Pulmonary artery endothelial cell (primary cell): ENCODE measurements around the gene FKBP1C. TPM values are rescaled to one million over a fixed set of nuclear protein-coding genes. Genes with fewer than 3 reads are reported as not detected.
"Not testable (repeated sequence)": the region's sequence is repeated elsewhere in the genome, so short reads cannot be mapped to it uniquely, and the experiment has no call there.

Experiments used
- DNase-seq: peaks from one replicate; pipeline ENCODE4 v3.0.0-alpha.2; 2011; ENCODE audit warnings: low read depth, low spot score
- total RNA-seq: library from RNA; depleted of rRNA; stranded (reverse); fragments of >200 nt; gene quantifications from 2 replicates; pipeline ENCODE4 v1.2.3, GENCODE V29; 2014

Gene FKBP1C
- total RNA-seq: 0.40 and 1.8 TPM in 2 replicates

GRCh38 chr6:63211343-63211742 lies at the start of gene FKBP1C:
Gene FKBP1C, plus strand, starts transcription at chr6:63211469.
- not testable (repeated sequence) for DNase-seq

DNA sequence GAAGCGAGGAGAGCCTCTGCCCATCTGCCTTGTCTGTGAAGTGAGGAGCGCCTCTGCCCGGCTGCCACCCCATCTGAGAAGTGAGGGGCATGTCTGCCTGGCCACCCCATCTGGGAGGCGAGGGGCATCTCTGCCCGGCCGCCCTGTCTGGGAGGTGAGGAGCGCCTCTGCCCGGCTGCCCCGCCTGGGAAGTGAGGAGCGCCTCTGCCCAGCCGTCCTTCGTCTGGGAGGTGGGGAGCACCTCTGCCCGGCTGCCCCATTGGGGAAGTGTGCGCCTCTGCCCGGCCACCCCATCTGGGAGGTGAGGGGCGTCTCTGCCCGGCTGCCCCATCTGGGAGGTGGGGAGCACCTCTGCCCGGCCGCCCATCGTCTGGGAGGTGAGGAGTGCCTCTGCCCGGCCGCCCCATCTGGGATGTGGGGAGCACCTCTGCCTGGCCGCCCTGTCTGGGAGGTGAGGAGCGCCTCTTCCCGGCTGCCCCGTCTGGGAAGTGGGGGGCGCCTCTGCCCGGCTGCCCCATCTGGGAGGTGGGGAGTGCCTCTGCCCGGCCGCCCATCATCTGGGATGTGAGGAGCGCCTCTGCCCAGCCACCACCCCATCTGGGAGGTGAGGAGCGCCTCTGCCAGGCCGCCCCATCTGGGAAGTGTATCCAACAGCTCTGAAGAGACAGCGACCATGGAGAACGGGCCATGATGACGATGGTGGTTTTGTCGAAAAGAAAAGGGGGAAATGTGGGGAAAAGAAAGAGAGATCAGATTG lies 47.0 kb upstream of the FKBP1C start:
- not testable (repeated sequence) for DNase-seq

GRCh38 chr6:63174173-63174572 lies 37.1 kb upstream of the FKBP1C start:
- no peak for DNase-seq

DNA sequence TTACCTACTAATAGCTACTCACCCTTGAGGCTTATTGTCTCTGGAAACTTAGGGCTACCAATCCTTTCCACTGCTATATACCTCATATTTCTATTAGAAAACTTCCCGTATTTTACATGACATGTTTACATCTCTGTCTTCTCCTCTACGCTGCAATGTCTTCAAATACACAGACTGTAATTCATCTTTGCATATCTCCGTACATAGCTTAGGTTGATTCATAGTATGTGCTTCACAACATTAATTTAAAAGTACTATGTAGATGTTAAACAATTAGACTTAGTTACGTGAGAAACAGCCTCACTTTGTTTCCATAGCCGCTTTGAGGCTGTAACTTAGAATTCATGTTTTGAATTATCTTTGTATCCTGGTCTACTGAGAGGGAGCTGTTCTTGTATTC lies 35.1 kb upstream of the FKBP1C start:
- no peak for DNase-seq

DNA sequence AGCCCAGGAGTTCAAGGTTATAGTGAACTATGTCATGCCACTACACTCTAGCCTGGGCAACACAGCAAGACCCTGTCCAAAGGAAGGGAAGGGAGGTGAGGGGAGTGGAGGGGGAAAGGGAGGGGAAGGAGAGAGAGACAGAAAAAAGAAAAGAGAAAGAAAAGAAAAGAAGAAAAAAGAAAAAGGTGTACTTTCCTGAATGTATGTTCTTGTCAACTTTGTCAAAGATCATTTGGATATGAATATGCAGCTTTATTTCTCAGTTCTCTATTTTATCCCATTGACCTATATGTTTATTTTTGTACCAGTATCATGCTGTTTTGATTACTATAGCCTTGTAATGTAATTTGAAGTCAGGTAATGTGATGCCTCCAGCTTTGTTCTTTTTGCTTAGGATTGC lies 30.9 kb upstream of the FKBP1C start:
- no peak for DNase-seq

GRCh38 chr6:63186970-63187369 lies 24.3 kb upstream of the FKBP1C start:
- DNase-seq: no peak

DNA sequence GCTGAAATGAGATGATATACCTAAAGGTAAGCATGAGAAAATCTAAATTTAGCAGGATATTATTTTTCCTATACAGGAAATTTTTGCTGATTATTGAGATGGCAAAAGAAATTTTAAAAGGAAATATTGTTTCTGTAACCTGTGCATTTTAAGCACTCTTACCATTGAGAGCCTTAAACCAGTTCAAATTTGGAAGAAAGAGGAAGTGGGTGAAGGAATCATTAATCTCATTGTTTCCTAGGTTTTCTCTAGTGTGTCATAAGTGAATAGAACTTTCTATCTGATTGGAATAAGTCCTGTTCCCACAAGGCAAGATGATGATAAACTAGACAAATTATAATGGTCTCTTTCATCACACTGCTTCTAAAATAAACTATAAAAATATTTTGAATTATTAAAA lies 22.4 kb upstream of the FKBP1C start:
- no peak for DNase-seq

DNA sequence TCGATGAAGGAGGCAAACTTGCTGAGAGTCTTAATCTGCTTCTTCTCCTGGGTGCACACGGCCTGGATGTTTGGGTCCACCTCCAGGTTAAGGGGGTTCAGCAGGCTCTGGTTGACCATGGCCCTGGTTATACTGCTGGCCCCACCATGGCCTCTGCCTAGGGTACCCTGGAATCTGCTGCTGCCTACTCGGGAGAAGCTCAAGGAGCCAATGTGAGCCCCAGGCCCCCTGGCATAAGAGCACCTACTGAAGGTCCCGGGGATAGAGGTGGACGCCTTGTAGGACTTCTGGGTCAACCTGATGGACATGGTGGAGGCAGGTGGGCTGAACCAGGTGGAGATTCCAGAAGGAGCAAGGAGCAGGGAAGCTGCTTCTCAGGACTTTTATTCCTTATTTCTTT lies 17.9 kb upstream of the FKBP1C start:
- no peak for DNase-seq

DNA sequence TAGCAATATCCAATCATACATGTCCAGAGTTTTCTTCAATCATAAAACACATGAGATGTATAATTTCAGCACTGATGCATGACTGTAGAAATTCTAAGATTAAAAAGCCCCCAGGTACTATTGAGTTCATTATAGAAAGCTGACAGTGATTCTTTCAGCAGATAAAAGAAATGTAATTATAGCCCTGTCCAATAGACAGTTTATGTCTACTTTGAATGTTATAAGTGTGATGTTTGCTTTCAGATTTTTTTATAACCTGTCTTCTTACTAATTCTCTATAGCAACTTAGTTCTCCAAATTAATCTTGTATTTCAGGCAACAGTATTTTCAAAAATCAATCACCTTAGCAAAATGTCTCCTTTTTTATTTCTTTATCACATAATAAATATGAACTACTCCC lies 13.5 kb upstream of the FKBP1C start:
- DNase-seq: no peak

DNA sequence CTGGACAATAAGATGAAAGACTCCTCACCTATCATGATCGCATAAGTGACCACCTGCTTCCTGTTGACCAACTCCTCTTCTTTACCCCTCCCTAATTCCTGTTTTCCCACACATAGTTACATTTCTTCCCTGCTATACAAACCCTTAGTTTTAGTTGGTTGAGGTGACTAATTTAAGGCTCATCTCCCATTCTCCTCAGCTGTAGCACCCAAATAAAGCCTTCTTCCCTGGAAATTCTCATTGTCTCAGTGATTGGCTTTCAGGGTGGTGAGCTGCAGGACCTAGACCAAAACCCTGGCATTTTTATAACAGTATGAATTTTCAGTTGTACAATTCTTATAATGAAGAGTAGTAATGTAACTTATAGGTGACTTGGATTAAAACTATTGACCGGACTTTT lies 2.1 kb downstream of the FKBP1C start:
- no peak for DNase-seq

DNA sequence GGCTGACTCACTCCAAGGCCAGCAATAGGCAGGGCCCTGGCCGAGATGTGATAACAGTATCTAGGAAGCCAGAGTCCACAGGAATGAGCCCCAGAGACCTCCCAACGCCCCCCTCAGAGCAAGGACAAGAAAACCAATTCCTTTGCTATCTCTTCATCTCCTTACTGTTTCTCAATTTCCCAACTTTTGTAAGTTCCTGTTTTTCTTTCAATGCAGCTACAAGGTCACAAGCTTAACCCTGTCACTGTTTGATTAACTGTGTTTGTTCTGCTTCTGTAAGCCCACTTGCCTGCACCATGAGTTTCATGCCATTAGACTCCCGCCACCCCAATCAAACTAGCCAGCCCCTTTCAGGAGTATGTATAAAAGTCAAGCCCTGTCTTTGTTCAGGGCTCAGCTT lies 3.5 kb downstream of the FKBP1C start:
- no peak for DNase-seq

DNA sequence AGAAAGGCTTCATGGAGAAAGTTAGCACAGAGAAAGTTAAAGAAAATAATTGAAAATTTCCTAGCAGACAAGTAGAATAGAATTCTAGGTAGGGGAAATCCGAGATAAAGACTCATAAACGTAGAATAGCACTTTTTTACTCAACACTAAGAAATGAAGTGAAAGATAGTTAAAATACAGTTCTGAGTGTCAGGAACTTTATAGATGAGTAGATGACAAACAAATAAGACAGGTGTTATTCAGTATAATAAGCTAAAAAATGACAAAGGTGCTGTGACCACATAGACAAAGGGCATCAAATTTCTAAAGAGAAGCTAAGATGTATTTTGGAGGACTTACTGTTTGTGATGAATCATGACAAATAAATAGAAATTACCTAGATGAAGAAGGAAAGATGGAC lies 12.9 kb downstream of the FKBP1C start:
- no peak for DNase-seq

DNA sequence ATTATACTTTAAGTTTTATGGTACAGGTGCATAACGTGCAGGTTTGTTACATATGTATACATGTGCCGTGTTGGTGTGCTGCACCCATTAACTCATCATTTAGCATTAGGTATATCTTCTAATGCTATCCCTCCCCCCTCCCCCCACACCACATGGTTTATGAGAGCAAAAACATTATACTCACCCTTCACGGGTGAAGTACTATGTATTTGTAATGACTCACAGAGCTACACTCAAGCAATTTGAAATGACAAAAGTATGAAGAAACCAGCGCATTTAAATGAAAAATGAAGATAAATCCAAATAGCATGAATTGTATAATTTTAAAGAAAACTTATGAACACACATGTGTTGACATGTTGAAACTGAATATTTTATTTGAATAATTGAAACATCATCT lies 14.7 kb downstream of the FKBP1C start:
- DNase-seq: not testable (repeated sequence)

DNA sequence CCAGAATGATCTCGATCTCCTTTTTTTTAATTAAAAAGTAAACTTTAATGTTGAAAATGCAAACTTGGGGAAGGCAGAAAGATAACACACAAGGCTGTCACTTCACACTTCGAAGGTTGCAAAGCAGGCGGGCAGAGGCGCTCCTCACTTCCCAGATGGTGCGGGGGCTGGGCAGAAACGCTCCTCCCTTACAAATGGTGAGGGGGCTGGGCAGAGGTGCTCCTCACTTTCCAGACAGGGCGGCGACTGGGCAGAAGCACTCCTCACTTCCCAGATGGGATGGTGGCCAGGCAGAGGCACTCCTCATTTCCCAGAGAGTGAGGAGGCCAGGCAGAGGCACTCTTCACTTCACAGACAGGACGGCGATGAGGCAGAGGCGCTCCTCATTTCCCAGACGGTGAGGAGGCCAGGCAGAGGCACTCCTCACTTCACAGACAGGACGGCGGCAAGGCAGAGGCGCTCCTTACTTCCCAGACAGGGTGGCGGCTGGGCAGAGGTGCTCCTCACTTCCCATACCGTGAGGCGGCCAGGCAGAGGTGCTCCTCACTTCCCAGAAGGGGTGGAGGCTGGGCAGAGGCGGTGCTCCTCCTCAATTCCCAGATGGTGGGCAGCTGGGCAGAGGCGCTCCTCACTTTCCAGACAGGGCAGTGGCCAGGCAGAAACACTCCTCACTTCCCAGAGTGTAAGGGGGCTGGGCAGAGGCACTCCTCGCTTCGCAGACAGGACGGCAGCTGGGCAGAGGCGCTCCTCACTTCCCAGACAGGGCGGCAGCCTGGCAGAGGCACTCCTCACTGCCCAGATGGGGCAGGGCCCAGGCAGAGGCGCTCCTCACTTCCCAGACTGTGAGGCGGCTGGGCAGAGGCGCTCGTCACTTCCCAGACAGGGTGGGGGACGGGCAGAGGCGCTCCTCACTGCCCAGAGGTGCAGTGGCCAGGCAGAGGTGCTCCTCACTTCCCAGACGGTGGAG lies 16.9 kb downstream of the FKBP1C start:
- not testable (repeated sequence) for DNase-seq

DNA sequence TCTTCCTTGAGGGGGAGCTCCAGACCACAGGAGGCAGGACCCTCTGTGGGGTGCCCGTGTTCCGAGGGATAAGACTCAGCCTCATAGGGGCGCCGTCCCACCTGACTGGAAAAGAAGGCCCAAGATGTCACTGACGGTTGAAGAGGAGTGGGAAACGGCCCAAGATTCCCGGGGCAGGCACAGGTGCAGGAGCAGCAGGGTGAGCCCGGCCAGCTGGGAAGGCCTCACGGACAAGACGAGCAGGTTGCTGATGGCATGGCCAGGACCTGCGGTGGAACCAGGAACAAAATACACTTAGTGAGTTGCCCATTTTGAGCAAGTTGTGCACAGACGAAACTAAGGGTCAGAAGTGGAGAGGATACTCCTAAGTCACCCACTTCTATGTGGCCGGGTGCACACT lies 18.8 kb downstream of the FKBP1C start:
- DNase-seq: not testable (repeated sequence)

DNA sequence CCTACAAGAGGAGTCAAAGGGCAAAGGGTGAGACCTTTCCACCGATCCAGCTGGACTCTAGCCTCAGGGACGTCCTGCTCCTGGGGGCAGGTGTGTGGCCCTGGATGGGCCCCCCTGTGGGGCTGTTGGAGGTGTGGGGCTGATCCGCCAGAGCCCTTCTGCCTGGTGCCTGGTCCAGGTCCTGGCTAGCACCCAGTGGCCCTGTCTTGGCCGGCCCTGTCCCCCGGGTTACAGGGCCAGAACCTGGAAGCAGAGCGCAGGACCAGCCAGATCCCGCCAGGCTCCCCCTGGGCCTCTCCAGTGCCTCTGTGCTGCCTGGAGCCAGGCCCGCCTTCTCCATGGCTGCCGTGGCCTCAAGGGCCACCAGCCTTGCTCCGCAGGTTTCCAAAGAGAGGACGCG lies 19.2 kb downstream of the FKBP1C start:
- DNase-seq: not testable (repeated sequence)

DNA sequence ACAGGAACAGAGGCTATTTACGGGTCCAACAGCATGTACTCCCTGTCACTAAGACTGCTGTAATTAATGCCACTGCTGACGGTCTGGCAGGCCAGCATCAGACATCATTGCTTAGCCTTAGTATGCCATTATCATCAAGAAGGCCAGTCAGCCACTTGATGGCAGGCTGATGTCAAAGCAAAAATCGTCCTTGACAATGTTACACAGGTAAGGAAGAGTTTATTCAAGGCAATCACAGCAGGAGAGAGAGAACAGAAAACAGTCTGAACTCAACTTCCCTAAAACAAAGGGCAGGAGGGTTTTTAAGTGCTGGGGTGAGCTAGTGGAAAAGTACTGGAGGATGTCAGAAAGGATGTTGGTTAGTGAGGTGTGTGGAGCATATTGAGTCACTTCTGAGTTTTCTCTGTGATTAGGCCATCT lies 25.1 kb downstream of the FKBP1C start:
- no peak for DNase-seq

DNA sequence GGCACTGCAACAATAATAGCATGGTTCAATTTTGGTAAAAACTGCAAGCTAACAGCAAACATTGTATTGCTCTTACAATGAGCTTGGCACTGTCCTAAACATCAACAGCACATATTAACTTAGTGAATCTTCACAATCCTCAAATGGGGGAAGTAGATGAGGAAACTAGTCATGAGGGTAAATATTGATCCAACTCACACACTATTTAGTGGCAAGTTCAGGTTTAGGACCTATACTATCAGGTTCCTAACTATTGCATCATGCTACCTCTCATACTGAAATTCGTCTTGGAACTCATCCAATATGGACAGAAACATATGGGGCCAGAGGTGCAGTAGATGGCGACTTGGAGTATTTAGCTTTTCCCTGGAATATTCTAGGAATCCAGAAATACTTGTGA lies 34.2 kb downstream of the FKBP1C start:
- no peak for DNase-seq

DNA sequence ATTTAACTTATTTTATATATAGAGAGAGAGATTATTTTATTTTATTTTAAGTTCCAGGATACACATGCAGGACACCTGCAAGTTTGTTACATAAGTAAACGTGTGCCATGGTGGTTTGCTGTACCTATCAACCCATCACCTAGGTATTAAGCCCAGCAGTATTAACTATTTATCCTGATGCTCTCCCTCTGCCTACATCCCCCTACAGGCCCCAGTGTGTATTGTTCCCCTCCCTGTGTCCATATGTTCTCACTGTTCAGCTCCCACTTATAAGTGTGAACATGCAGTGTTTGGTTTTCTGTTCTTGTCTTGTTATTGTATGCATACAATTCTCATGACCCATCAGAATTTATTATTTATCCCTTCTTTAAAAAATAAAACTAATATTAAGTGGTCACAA lies 34.6 kb downstream of the FKBP1C start:
- DNase-seq: no peak

DNA sequence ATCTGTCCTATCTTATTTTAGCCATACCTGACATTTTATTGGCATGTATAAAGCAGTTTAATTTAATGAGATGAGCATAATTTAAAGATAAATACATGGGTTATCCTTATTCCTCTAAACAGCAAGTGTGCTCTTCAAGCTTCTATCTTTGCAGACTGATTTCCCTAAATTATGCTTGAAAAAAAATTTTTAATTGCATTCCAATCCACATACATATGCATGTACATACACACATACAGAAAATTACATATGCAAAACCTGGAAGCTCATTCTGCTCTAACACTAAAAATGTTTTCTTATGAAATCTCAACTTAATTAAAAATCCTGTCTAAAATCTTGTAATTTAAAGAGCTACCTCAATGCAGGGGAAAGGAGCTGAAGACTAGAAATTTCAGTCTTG lies 35.3 kb downstream of the FKBP1C start:
- no peak for DNase-seq

GRCh38 chr6:63249875-63250482 lies 38.7 kb downstream of the FKBP1C start:
- no peak for DNase-seq

GRCh38 chr6:63259153-63259552 lies 47.9 kb downstream of the FKBP1C start:
- DNase-seq: no peak
